ENCODE measurements around the gene SH2D3A.

GRCh38 chr19:6738787-6739389, 28.3 kb downstream of the SH2D3A start:
- TF ChIP-seq CTCF (IDR thresholded peaks at IDR 0.05), result peak in 2 of 6 experiments; percentile 4 to 6
- TF ChIP-seq POLR2A (IDR thresholded peaks at IDR 0.05), result peak in 1 of 2 donors; percentile 35

Measured in adrenal gland (tissue), 5 donors.